GM23338 (cell line): ENCODE measurements around the gene ARHGAP10. TPM values are rescaled to one million over a fixed set of nuclear protein-coding genes. Genes with fewer than 3 reads are reported as not detected.

Experiments
- ATAC-seq: fragments of 200-7000 bp; cut with Tn5 transposase; 3 replicates; pipeline ENCODE4 v1.9.1; 2020
- DNase-seq: peaks from one replicate; pipeline ENCODE4 v3.0.0-alpha.2; 2015; ENCODE audit warnings: low spot score
- H2AFZ ChIP-seq: fragments of 200-600 bp; sonication (generic); 2 replicates; pipeline ENCODE4 v1.8.0; 2016; ENCODE audit warnings: antibody characterized with exemption, mild to moderate bottlenecking, moderate library complexity
- H3F3A ChIP-seq: fragments of 200-600 bp; sonication (generic); replicated peaks from 2 replicates; pipeline ENCODE4 v1.8.0; 2017; ENCODE audit warnings: antibody characterized with exemption, mixed run types, low read depth
- H3K27ac ChIP-seq: fragments of 200-600 bp; sonication (generic); 2 replicates; pipeline ENCODE4 v1.6.1; 2016; ENCODE audit warnings: low read depth
- H3K27me3 ChIP-seq: fragments of 200-600 bp; sonication (generic); 2 replicates; pipeline ENCODE4 v1.8.0; 2016; ENCODE audit warnings: mild to moderate bottlenecking, mixed run types, moderate library complexity; ENCODE audit not compliant: insufficient read depth
- H3K36me3 ChIP-seq: fragments of 200-600 bp; sonication (generic); 2 replicates; pipeline ENCODE4 v1.8.0; 2016; ENCODE audit warnings: mild to moderate bottlenecking; ENCODE audit not compliant: insufficient read depth
- H3K4me1 ChIP-seq: fragments of 200-600 bp; sonication (generic); 2 replicates; pipeline ENCODE4 v1.8.0; 2016; ENCODE audit warnings: mild to moderate bottlenecking, moderate library complexity; ENCODE audit not compliant: insufficient read depth
- H3K4me2 ChIP-seq: fragments of 200-600 bp; sonication (generic); 2 replicates; pipeline ENCODE4 v1.7.1; 2017; ENCODE audit warnings: mixed run types
- H3K4me3 ChIP-seq: fragments of 200-600 bp; sonication (generic); 2 replicates; pipeline ENCODE4 v1.6.1; 2016; ENCODE audit warnings: mixed run types
- H3K79me2 ChIP-seq: fragments of 200-600 bp; sonication (generic); replicated peaks from 2 replicates; pipeline ENCODE4 v1.8.0; 2017; ENCODE audit warnings: mild to moderate bottlenecking; ENCODE audit not compliant: insufficient read depth
- H3K9me2 ChIP-seq: fragments of 200-600 bp; sonication (generic); 2 replicates; pipeline ENCODE4 v1.8.0; 2017; ENCODE audit not compliant: insufficient read depth
- H4K20me1 ChIP-seq: fragments of 200-600 bp; sonication (generic); replicated peaks from 2 replicates; pipeline ENCODE4 v1.8.0; 2017; ENCODE audit warnings: mild to moderate bottlenecking; ENCODE audit not compliant: insufficient read depth
- H3K27ac Mint-ChIP-seq: 2 replicates; pipeline ENCODE4 v1.8.0; 2020; ENCODE audit warnings: inconsistent platforms, mild to moderate bottlenecking, moderate library complexity, mixed read lengths
- H3K27me3 Mint-ChIP-seq: 3 replicates; pipeline ENCODE4 v1.8.0; 2022; ENCODE audit warnings: low read depth, mild to moderate bottlenecking, moderate library complexity, mixed read lengths, inconsistent platforms; ENCODE audit not compliant: insufficient read depth, poor library complexity
- H3K36me3 Mint-ChIP-seq: 3 replicates; pipeline ENCODE4 v1.8.0; 2021; ENCODE audit warnings: low read depth, mild to moderate bottlenecking, inconsistent platforms, moderate library complexity, mixed read lengths
- H3K4me1 Mint-ChIP-seq: 3 replicates; pipeline ENCODE4 v1.8.0; 2020; ENCODE audit warnings: mild to moderate bottlenecking, inconsistent platforms, mixed read lengths
- H3K4me3 Mint-ChIP-seq: 3 replicates; pipeline ENCODE4 v1.8.0; 2021; ENCODE audit warnings: moderate library complexity, mild to moderate bottlenecking, inconsistent platforms, mixed read lengths
- H3K9me3 Mint-ChIP-seq: 3 replicates; pipeline ENCODE4 v1.8.0; 2020; ENCODE audit warnings: moderate library complexity, mild to moderate bottlenecking, inconsistent platforms, mixed read lengths
- CTCF ChIP-seq, 2 experiments: fragments of 200-600 bp in 1 of 2; sonication (generic) in 1 of 2; conservative IDR thresholded peaks; 2 replicates each; pipeline versions ENCODE4 v1.5.1 to v1.6.1; 2016 to 2017; ENCODE audit warnings: antibody characterized with exemption in 2 of 2, low read depth in 2 of 2, mild to moderate bottlenecking in 2 of 2, moderate library complexity in 1 of 2
- ETS1 ChIP-seq: IDR thresholded peaks from 2 replicates; pipeline ENCODE4 v1.6.1; 2016; ENCODE audit warnings: antibody characterized with exemption
- EZH2phosphoT487 ChIP-seq: fragments of 200-600 bp; sonication (generic); IDR thresholded peaks from one replicate; pipeline ENCODE4 v1.8.1; 2018; ENCODE audit warnings: antibody characterized with exemption; ENCODE audit not compliant: unreplicated experiment
- JUNB ChIP-seq: IDR thresholded peaks from one replicate; pipeline ENCODE4 v1.6.1; 2016; ENCODE audit warnings: antibody characterized with exemption; ENCODE audit not compliant: unreplicated experiment
- NANOG ChIP-seq: IDR thresholded peaks from 2 replicates; pipeline ENCODE4 v1.6.1; 2016; ENCODE audit warnings: antibody characterized with exemption, borderline replicate concordance
- POLR2AphosphoS5 ChIP-seq: IDR thresholded peaks from 2 replicates; pipeline ENCODE4 v1.6.1; 2016; ENCODE audit warnings: antibody characterized with exemption, low read depth
- REST ChIP-seq: IDR thresholded peaks from one replicate; pipeline ENCODE4 v1.6.1; 2018; ENCODE audit warnings: antibody characterized with exemption; ENCODE audit not compliant: unreplicated experiment
- STAT1 ChIP-seq: IDR thresholded peaks from one replicate; pipeline ENCODE4 v1.6.1; 2016; ENCODE audit warnings: antibody characterized with exemption; ENCODE audit not compliant: unreplicated experiment
- ZNF331 ChIP-seq: fragments of 250-450 bp; sonication (Bioruptor Pico); IDR thresholded peaks from 2 replicates; pipeline ENCODE4 v1.5.0; 2020; ENCODE audit warnings: low read depth, mild to moderate bottlenecking, moderate library complexity
- ZNF462 ChIP-seq: fragments of 250-450 bp; sonication (Bioruptor Pico); IDR thresholded peaks from 2 replicates; pipeline ENCODE4 v1.5.0; 2020; ENCODE audit warnings: mild to moderate bottlenecking, moderate library complexity
- polyA plus RNA-seq: library from polyadenylated mRNA; unstranded; fragments of >200 nt; fragmentation: Nextera tagmentation; extraction: Ambion mirVana; gene quantifications from 2 replicates; pipeline ENCODE4 v1.2.1, GENCODE V29; 2016
- total RNA-seq: library from RNA; depleted of rRNA; stranded (reverse); fragments of >200 nt; shearing (Covaris generic); gene quantifications from 2 replicates; pipeline ENCODE4 v1.2.3, GENCODE V29; 2014

ARHGAP10 gene
- total and polyA plus RNA-seq, 2 experiments from 2014 or later: 5.1 to 6.3 TPM

GRCh38 chr4:148094149-148094548, 362.3 kb downstream of the ARHGAP10 start (continued):
- TF ChIP-seq ZNF462: no peak
- no peak for TF ChIP-seq CTCF (conservative IDR thresholded peaks at IDR 0.05; ENCODE audit: low read depth in 2 of 2)

GRCh38 chr4:148095346-148095923, 363.5 kb downstream of the ARHGAP10 start:
- ATAC-seq (no peak), DNase-seq (no peak)
- H3K27me3 ChIP-seq: no peaks in the 10 kb centered on the region
- no peaks in the 10 kb centered on the region for H3F3A ChIP-seq
- H3K27ac ChIP-seq: no peak overlapping the region
- peaks cover 7% of the 10 kb centered on the region for H3K4me1 ChIP-seq
- H3K27me3 Mint-ChIP-seq: peaks cover 6% of the 10 kb centered on the region
- H4K20me1 ChIP-seq: no peaks in the 10 kb centered on the region
- H3K27ac Mint-ChIP-seq: no peak overlapping the region; the same call in 1 of the 2 replicates
- H3K4me2 ChIP-seq: no peak overlapping the region
- no peak overlapping the region for H3K4me3 Mint-ChIP-seq
- H3K4me3 ChIP-seq: no peak overlapping the region
- peaks cover 4% of the 10 kb centered on the region; the same call in 1 of the 3 replicates for H3K36me3 Mint-ChIP-seq
- H3K79me2 ChIP-seq: no peaks in the 10 kb centered on the region
- peaks cover 22% of the 10 kb centered on the region for H3K4me1 Mint-ChIP-seq
- H3K9me2 ChIP-seq: no peaks in the 10 kb centered on the region
- H2AFZ ChIP-seq: no peak overlapping the region
- H3K9me3 Mint-ChIP-seq: no peaks in the 10 kb centered on the region
- no peaks in the 10 kb centered on the region for H3K36me3 ChIP-seq
- TF ChIP-seq CTCF (conservative IDR thresholded peaks at IDR 0.05; ENCODE audit: low read depth in 2 of 2): no peak
- TF ChIP-seq ZNF331 (CRISPR knock-in tag): no peak
- TF ChIP-seq POLR2AphosphoS5: no peak
- no peak for TF ChIP-seq REST
- TF ChIP-seq STAT1: no peak
- TF ChIP-seq ETS1: no peak
- TF ChIP-seq JUNB: no peak
- TF ChIP-seq EZH2phosphoT487: no peak
- TF ChIP-seq NANOG: no peak
